HEK293 (cell line): Measurements from ENCODE around the gene KCNQ2.

Experiments
- BCL11B ChIP-seq: fragments of 450-650 bp; formaldehyde crosslinking; IDR thresholded peaks from 2 replicates; pipeline ENCODE4 v1.5.1; 2016; ENCODE audit warnings: low read depth, missing biosample characterization, missing genetic modification characterization
- KLF1 ChIP-seq: fragments of 450-650 bp; formaldehyde crosslinking; IDR thresholded peaks from 2 replicates; pipeline ENCODE4 v1.5.1; 2016; ENCODE audit warnings: missing biosample characterization, missing genetic modification characterization
- KLF7 ChIP-seq: fragments of 450-650 bp; formaldehyde crosslinking; IDR thresholded peaks from 2 replicates; pipeline ENCODE4 v1.5.1; 2016; ENCODE audit warnings: missing biosample characterization, missing genetic modification characterization, borderline replicate concordance
- PRDM1 ChIP-seq: fragments of 450-650 bp; formaldehyde crosslinking; IDR thresholded peaks from 2 replicates; pipeline ENCODE4; 2016; ENCODE audit warnings: missing biosample characterization, missing genetic modification characterization
- SP7 ChIP-seq: fragments of 450-650 bp; formaldehyde crosslinking; IDR thresholded peaks from 2 replicates; pipeline ENCODE4 v1.5.1; 2016; ENCODE audit warnings: missing biosample characterization, missing genetic modification characterization
- ZBTB8A ChIP-seq: fragments of 450-650 bp; formaldehyde crosslinking; IDR thresholded peaks from 2 replicates; pipeline ENCODE4 v1.5.1; 2016; ENCODE audit warnings: missing biosample characterization, missing genetic modification characterization
- ZNF121 ChIP-seq: fragments of 450-650 bp; formaldehyde crosslinking; IDR thresholded peaks from 2 replicates; pipeline ENCODE4 v1.5.1; 2016; ENCODE audit warnings: missing biosample characterization, missing genetic modification characterization
- ZNF138 ChIP-seq: fragments of 450-650 bp; formaldehyde crosslinking; IDR thresholded peaks from 2 replicates; pipeline ENCODE4 v1.5.1; 2016; ENCODE audit warnings: missing biosample characterization, missing genetic modification characterization, borderline replicate concordance
- ZNF2 ChIP-seq: fragments of 450-650 bp; formaldehyde crosslinking; IDR thresholded peaks from 2 replicates; pipeline ENCODE4 v1.5.1; 2016; ENCODE audit warnings: missing biosample characterization, missing genetic modification characterization
- ZNF214 ChIP-seq: fragments of 450-650 bp; formaldehyde crosslinking; IDR thresholded peaks from 2 replicates; pipeline ENCODE4 v1.5.1; 2017; ENCODE audit warnings: missing biosample characterization, mild to moderate bottlenecking, missing genetic modification characterization, borderline replicate concordance
- ZNF239 ChIP-seq: fragments of 450-650 bp; formaldehyde crosslinking; IDR thresholded peaks from 2 replicates; pipeline ENCODE4 v1.5.1; 2016; ENCODE audit warnings: missing biosample characterization, missing genetic modification characterization
- ZNF394 ChIP-seq: fragments of 450-650 bp; formaldehyde crosslinking; IDR thresholded peaks from 2 replicates; pipeline ENCODE4 v1.5.1; 2016; ENCODE audit warnings: missing biosample characterization, missing genetic modification characterization, mild to moderate bottlenecking, moderate library complexity, borderline replicate concordance
- ZNF544 ChIP-seq: fragments of 450-650 bp; formaldehyde crosslinking; IDR thresholded peaks from 2 replicates; pipeline ENCODE4 v1.5.0; 2017; ENCODE audit warnings: missing biosample characterization, missing genetic modification characterization
- ZNF548 ChIP-seq: fragments of 450-650 bp; formaldehyde crosslinking; IDR thresholded peaks from 2 replicates; pipeline ENCODE4 v1.5.1; 2016; ENCODE audit warnings: missing biosample characterization, missing genetic modification characterization
- ZNF549 ChIP-seq: fragments of 450-650 bp; IDR thresholded peaks from 2 replicates; pipeline ENCODE4 v1.5.1; 2018; ENCODE audit warnings: missing biosample characterization, missing genetic modification characterization, mild to moderate bottlenecking, inconsistent platforms, moderate library complexity
- ZNF558 ChIP-seq: fragments of 450-650 bp; formaldehyde crosslinking; IDR thresholded peaks from 2 replicates; pipeline ENCODE4 v1.5.1; 2016; ENCODE audit warnings: missing biosample characterization, missing genetic modification characterization
- ZNF623 ChIP-seq: fragments of 450-650 bp; formaldehyde crosslinking; IDR thresholded peaks from 2 replicates; pipeline ENCODE4 v1.5.1; 2016; ENCODE audit warnings: missing biosample characterization, missing genetic modification characterization
- ZNF629 ChIP-seq: fragments of 450-650 bp; formaldehyde crosslinking; IDR thresholded peaks from 2 replicates; pipeline ENCODE4 v1.5.1; 2017; ENCODE audit warnings: missing biosample characterization, missing genetic modification characterization
- ZNF701 ChIP-seq: fragments of 450-650 bp; formaldehyde crosslinking; IDR thresholded peaks from 2 replicates; pipeline ENCODE4 v1.5.1; 2016; ENCODE audit warnings: missing biosample characterization, missing genetic modification characterization
- ZNF830 ChIP-seq: fragments of 450-650 bp; IDR thresholded peaks from 2 replicates; pipeline ENCODE4 v1.5.0; 2018; ENCODE audit warnings: missing biosample characterization, missing genetic modification characterization, low read depth, mild to moderate bottlenecking, moderate library complexity
- TF ChIP-seq, protein P1 (sequence below): fragments of 450-650 bp; formaldehyde crosslinking; IDR thresholded peaks from 2 replicates; pipeline ENCODE4 v1.5.1; 2016; ENCODE audit warnings: missing biosample characterization, missing genetic modification characterization
- TF ChIP-seq, protein P2 (sequence below): fragments of 450-650 bp; formaldehyde crosslinking; IDR thresholded peaks from 2 replicates; pipeline ENCODE4 v1.5.1; 2016; ENCODE audit warnings: missing biosample characterization, missing genetic modification characterization, borderline replicate concordance
- TF ChIP-seq, protein P3 (sequence below): fragments of 450-650 bp; formaldehyde crosslinking; optimal IDR thresholded peaks from 2 replicates; pipeline ENCODE3; 2016; ENCODE audit warnings: missing biosample characterization, mild to moderate bottlenecking, missing genetic modification characterization
- TF ChIP-seq, protein P4 (sequence below): fragments of 450-650 bp; formaldehyde crosslinking; conservative IDR thresholded peaks from 2 replicates; pipeline ENCODE4 v1.5.1; 2016; ENCODE audit warnings: low read depth, missing biosample characterization, missing genetic modification characterization
- TF ChIP-seq, protein P5 (sequence below): fragments of 450-650 bp; IDR thresholded peaks from 2 replicates; pipeline ENCODE4 v1.5.1; 2018; ENCODE audit warnings: missing biosample characterization, mild to moderate bottlenecking, missing genetic modification characterization

KCNQ2 gene

DNA sequence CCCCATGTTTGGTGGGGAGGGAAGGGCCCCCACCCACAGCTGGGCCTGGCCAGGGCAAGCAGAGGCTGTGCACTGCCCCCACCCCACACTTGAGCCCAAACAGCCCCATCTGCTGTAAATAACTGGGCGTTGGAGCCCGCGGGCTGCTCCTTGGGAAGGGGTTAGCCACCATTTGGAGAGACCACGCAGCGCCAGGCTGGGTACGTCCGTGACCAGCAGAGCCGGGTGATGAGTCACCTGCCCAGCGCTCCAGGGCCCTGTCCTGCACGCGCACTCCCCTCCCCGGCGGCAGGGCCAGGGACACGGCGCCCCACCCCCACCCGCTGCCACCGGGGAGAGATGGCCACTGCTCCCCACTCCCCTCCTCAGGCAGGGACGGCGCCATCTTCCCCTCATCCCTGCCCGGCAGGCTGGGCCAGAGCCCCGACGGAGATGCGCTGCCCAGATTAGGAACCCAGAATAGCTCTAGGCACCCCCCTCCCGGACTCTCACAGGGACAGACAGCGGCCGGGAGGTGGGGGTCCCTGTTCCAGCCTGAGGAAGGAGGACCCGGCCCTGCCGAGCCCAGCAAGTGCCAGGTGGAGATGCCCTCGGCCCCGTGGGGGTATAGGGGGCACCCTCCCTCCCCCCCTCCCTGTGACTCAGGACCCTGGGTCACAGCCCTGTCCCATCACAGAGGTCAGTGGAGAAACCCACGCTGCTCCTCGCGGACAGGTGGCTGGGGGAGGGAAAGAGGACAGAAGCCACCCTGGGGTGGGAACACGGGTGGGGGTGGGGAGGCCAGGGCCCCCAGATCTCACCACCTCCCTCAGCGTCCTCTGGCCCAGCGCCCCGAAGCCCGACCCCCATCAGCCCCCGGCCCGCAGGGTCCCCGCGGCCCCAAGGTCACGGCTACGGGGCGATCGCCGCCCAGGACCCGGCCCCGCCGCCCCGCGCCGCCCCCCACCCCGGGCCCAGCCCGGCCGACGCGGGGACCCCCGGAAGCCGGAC is 25.8 kb upstream of the KCNQ2 start (continued):
- TF ChIP-seq ZNF623 (tag by site-specific recombination): no peak
- TF ChIP-seq ZNF121 (tag by site-specific recombination): no peak
- no peak for TF ChIP-seq PRDM1 (tag by site-specific recombination)
- TF ChIP-seq KLF1: peak; percentile 61
- TF ChIP-seq ZNF558 (tag by site-specific recombination): no peak
- no peak for TF ChIP-seq ZNF2 (tag by site-specific recombination)
- no peak for TF ChIP-seq ZNF214 (tag by site-specific recombination)
- TF ChIP-seq ZNF239: no peak
- TF ChIP-seq ZNF394 (tag by site-specific recombination): no peak; the same call in 1 of the 2 replicates
- TF ChIP-seq ZNF549 (tag by site-specific recombination): no peak
- peak; percentile 67 for TF ChIP-seq SP7 (tag by site-specific recombination)
- TF ChIP-seq KLF7 (tag by site-specific recombination): no peak
- TF ChIP-seq, protein P1, sequence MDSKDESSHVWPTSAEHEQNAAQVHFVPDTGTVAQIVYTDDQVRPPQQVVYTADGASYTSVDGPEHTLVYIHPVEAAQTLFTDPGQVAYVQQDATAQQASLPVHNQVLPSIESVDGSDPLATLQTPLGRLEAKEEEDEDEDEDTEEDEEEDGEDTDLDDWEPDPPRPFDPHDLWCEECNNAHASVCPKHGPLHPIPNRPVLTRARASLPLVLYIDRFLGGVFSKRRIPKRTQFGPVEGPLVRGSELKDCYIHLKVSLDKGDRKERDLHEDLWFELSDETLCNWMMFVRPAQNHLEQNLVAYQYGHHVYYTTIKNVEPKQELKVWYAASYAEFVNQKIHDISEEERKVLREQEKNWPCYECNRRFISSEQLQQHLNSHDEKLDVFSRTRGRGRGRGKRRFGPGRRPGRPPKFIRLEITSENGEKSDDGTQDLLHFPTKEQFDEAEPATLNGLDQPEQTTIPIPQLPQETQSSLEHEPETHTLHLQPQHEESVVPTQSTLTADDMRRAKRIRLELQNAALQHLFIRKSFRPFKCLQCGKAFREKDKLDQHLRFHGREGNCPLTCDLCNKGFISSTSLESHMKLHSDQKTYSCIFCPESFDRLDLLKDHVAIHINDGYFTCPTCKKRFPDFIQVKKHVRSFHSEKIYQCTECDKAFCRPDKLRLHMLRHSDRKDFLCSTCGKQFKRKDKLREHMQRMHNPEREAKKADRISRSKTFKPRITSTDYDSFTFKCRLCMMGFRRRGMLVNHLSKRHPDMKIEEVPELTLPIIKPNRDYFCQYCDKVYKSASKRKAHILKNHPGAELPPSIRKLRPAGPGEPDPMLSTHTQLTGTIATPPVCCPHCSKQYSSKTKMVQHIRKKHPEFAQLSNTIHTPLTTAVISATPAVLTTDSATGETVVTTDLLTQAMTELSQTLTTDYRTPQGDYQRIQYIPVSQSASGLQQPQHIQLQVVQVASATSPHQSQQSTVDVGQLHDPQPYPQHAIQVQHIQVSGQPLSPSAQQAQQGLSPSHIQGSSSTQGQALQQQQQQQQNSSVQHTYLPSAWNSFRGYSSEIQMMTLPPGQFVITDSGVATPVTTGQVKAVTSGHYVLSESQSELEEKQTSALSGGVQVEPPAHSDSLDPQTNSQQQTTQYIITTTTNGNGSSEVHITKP (tag by site-specific recombination): peak; percentile 31
- no peak for TF ChIP-seq ZNF548 (tag by site-specific recombination)
- TF ChIP-seq, protein P2, sequence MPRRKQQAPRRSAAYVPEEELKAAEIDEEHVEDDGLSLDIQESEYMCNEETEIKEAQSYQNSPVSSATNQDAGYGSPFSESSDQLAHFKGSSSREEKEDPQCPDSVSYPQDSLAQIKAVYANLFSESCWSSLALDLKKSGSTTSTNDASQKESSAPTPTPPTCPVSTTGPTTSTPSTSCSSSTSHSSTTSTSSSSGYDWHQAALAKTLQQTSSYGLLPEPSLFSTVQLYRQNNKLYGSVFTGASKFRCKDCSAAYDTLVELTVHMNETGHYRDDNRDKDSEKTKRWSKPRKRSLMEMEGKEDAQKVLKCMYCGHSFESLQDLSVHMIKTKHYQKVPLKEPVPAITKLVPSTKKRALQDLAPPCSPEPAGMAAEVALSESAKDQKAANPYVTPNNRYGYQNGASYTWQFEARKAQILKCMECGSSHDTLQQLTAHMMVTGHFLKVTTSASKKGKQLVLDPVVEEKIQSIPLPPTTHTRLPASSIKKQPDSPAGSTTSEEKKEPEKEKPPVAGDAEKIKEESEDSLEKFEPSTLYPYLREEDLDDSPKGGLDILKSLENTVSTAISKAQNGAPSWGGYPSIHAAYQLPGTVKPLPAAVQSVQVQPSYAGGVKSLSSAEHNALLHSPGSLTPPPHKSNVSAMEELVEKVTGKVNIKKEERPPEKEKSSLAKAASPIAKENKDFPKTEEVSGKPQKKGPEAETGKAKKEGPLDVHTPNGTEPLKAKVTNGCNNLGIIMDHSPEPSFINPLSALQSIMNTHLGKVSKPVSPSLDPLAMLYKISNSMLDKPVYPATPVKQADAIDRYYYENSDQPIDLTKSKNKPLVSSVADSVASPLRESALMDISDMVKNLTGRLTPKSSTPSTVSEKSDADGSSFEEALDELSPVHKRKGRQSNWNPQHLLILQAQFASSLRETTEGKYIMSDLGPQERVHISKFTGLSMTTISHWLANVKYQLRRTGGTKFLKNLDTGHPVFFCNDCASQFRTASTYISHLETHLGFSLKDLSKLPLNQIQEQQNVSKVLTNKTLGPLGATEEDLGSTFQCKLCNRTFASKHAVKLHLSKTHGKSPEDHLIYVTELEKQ: no peak
- no peak for TF ChIP-seq ZNF544 (tag by site-specific recombination)
- TF ChIP-seq BCL11B (tag by site-specific recombination): no peak
- TF ChIP-seq, protein P3, sequence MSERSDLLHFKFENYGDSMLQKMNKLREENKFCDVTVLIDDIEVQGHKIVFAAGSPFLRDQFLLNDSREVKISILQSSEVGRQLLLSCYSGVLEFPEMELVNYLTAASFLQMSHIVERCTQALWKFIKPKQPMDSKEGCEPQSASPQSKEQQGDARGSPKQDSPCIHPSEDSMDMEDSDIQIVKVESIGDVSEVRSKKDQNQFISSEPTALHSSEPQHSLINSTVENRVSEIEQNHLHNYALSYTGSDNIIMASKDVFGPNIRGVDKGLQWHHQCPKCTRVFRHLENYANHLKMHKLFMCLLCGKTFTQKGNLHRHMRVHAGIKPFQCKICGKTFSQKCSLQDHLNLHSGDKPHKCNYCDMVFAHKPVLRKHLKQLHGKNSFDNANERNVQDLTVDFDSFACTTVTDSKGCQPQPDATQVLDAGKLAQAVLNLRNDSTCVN (tag by site-specific recombination): peak; percentile 78
- no peak for TF ChIP-seq ZNF830 (tag by site-specific recombination)
- peak; percentile 54; the same call in 1 of the 2 replicates for TF ChIP-seq ZNF629 (tag by site-specific recombination)
- TF ChIP-seq, protein P4, sequence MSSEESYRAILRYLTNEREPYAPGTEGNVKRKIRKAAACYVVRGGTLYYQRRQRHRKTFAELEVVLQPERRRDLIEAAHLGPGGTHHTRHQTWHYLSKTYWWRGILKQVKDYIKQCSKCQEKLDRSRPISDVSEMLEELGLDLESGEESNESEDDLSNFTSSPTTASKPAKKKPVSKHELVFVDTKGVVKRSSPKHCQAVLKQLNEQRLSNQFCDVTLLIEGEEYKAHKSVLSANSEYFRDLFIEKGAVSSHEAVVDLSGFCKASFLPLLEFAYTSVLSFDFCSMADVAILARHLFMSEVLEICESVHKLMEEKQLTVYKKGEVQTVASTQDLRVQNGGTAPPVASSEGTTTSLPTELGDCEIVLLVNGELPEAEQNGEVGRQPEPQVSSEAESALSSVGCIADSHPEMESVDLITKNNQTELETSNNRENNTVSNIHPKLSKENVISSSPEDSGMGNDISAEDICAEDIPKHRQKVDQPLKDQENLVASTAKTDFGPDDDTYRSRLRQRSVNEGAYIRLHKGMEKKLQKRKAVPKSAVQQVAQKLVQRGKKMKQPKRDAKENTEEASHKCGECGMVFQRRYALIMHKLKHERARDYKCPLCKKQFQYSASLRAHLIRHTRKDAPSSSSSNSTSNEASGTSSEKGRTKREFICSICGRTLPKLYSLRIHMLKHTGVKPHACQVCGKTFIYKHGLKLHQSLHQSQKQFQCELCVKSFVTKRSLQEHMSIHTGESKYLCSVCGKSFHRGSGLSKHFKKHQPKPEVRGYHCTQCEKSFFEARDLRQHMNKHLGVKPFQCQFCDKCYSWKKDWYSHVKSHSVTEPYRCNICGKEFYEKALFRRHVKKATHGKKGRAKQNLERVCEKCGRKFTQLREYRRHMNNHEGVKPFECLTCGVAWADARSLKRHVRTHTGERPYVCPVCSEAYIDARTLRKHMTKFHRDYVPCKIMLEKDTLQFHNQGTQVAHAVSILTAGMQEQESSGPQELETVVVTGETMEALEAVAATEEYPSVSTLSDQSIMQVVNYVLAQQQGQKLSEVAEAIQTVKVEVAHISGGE (tag by site-specific recombination): no peak
- TF ChIP-seq ZNF701 (tag by site-specific recombination): no peak
- TF ChIP-seq, protein P5, sequence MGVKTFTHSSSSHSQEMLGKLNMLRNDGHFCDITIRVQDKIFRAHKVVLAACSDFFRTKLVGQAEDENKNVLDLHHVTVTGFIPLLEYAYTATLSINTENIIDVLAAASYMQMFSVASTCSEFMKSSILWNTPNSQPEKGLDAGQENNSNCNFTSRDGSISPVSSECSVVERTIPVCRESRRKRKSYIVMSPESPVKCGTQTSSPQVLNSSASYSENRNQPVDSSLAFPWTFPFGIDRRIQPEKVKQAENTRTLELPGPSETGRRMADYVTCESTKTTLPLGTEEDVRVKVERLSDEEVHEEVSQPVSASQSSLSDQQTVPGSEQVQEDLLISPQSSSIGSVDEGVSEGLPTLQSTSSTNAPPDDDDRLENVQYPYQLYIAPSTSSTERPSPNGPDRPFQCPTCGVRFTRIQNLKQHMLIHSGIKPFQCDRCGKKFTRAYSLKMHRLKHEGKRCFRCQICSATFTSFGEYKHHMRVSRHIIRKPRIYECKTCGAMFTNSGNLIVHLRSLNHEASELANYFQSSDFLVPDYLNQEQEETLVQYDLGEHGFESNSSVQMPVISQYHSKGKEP (tag by site-specific recombination): no peak
- peak; percentile 94 for TF ChIP-seq ZBTB8A (tag by site-specific recombination)
- TF ChIP-seq ZNF138 (tag by site-specific recombination): no peak
